HG02642 (cell line): ENCODE results near the gene LARP4B.

Source experiments
- ATAC-seq: cut with Tn5 transposase; IDR thresholded peaks from one replicate; pipeline ENCODE4 v1.9.1; 2021; ENCODE audit warnings: mild to moderate bottlenecking; ENCODE audit not compliant: unreplicated experiment, poor library complexity

The LARP4B gene

GRCh38 chr10:792792-793100, 138.8 kb downstream of the LARP4B start:
- no peak for ATAC-seq

GRCh38 chr10:792083-792791, 139.3 kb downstream of the LARP4B start:
- ATAC-seq: no peak

- no peak for ATAC-seq
Observed at GRCh38 chr10:791639-792038, 139.9 kb downstream of the LARP4B start.

- no peak for ATAC-seq
Observed at GRCh38 chr10:790821-791551, 140.5 kb downstream of the LARP4B start.

GRCh38 chr10:789831-790701, 141.4 kb downstream of the LARP4B start:
- ATAC-seq: no peak

GRCh38 chr10:788796-789748, 142.4 kb downstream of the LARP4B start:
- ATAC-seq: no peak

GRCh38 chr10:787933-788651, 143.4 kb downstream of the LARP4B start:
- ATAC-seq: no peak

GRCh38 chr10:786633-787474, 144.7 kb downstream of the LARP4B start:
- ATAC-seq: no peak

- ATAC-seq: no peak
Observed at GRCh38 chr10:785861-786214, 145.7 kb downstream of the LARP4B start.

GRCh38 chr10:785089-785860, 146.2 kb downstream of the LARP4B start:
- no peak for ATAC-seq

GRCh38 chr10:784403-785088, 147.0 kb downstream of the LARP4B start:
- no peak for ATAC-seq

- no peak for ATAC-seq
Observed at GRCh38 chr10:782751-783648, 148.5 kb downstream of the LARP4B start.

GRCh38 chr10:780536-781524, 150.7 kb downstream of the LARP4B start:
- no peak for ATAC-seq

- no peak for ATAC-seq
Observed at GRCh38 chr10:778626-779330, 152.7 kb downstream of the LARP4B start.
